GM12874 (cell line): ENCODE measurements around the gene RBFOX1.

ENCODE experiments used
- CTCF ChIP-seq: IDR thresholded peaks from 2 replicates; pipeline ENCODE4 v1.5.1; 2011; ENCODE audit warnings: low read depth, mild to moderate bottlenecking, control low read depth, low read length, moderate library complexity; ENCODE audit not compliant: insufficient read depth

The RBFOX1 gene

GRCh38 chr16:7691533-7691932, 358.9 kb downstream of the RBFOX1 start:
- no peak for TF ChIP-seq CTCF

GRCh38 chr16:7703672-7704071, 371.0 kb downstream of the RBFOX1 start:
- TF ChIP-seq CTCF = no peak

- no peak for TF ChIP-seq CTCF
Measured at GRCh38 chr16:7705885-7706284, 373.2 kb downstream of the RBFOX1 start.

- TF ChIP-seq CTCF = no peak
Measured at GRCh38 chr16:7709186-7709585, 376.5 kb downstream of the RBFOX1 start.

- TF ChIP-seq CTCF = no peak
Measured at GRCh38 chr16:7713244-7713643, 380.6 kb downstream of the RBFOX1 start.

GRCh38 chr16:7714775-7715174, 382.1 kb downstream of the RBFOX1 start:
- no peak for TF ChIP-seq CTCF

- TF ChIP-seq CTCF = no peak
Measured at GRCh38 chr16:7716660-7717550, 384.3 kb downstream of the RBFOX1 start.
